UCSD-AML1 (cell line): ENCODE results near the gene MYPN.

Source experiments
- DNase-seq: peaks from one replicate; lab custom pipeline; 2025; ENCODE audit not compliant: unreplicated experiment; lab: John Stamatoyannopoulos, UW

The MYPN gene

DNA sequence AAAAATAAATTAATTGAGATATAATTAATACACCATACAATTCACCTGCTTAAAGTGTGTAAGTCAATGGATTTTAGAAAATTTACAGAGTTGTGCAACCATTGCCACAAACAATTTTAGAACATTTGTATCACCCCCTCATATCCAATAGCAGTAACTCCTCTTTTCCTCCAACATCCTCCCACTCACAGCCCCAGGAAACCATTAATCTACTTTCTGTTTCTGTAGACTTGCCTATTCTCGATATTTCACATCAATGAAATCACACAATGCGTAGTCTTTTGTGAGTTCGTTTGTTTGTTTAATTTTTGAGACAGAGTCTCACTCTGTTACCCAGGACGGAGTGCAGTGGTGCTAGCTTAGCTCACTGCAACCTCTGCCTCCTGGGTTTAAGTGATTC is 20.5 kb upstream of the MYPN start:
- DNase-seq, result no peak

DNA sequence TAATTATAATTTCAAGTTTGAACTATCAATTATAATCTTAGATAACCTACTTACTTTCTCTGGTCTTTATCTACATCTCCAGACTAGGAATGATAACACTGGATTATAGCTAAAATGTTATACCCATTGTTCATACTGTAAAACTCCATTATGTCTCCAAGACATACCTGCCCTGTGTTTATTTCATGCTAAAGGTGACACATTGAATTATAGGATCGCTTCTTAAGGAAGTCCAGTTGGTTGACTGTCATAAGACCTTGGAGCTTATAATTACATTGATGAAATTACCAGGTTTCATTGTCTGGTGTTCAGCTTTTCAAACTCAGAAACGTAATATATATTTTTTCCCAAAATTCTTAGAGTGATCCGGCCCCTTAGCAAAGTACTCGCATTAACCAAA is 18.7 kb upstream of the MYPN start:
- no peak for DNase-seq

DNA sequence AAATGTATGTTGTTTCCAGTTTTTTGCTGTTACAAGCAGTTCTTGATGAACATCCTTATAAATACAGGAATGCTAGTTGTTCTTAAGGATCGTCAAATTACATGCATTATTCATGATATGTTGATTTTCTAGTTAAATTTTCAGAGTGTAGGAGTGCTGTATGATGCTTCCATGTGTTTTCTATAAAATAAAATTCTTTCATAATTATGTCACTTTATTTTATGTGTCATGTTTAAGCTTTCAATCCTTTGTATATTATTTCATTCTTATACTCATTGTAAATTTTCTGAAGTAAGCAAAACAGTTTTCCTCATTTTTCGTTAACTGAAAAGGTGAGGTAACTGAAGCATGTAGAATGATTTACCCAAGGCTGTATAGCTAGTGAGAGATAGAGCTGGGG is 16.8 kb upstream of the MYPN start:
- DNase-seq, result no peak

- no peak for DNase-seq
Observed at GRCh38 chr10:68095153-68095552, 14.1 kb upstream of the MYPN start.

- no peak for DNase-seq
Observed at GRCh38 chr10:68096913-68097516, 12.3 kb upstream of the MYPN start.

DNA sequence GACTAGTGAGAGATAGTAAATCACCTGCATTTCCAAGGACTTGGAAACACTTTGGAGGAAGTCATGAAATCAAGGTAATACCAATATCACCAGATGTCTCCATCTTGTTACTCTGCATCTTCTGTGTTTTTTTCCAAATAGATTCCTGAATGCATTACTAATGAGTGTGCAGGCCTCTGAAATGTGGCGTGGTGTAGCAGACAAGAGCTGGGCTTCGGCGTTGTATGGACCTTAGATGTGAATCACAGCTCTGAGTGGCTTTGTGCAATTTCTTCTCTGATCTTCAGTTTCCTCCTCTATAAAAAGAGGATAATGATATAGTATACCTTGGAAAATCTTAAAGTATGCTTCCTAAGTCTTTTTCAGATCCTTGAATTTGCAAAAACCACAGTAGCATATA is 9.6 kb upstream of the MYPN start:
- no peak for DNase-seq

DNA sequence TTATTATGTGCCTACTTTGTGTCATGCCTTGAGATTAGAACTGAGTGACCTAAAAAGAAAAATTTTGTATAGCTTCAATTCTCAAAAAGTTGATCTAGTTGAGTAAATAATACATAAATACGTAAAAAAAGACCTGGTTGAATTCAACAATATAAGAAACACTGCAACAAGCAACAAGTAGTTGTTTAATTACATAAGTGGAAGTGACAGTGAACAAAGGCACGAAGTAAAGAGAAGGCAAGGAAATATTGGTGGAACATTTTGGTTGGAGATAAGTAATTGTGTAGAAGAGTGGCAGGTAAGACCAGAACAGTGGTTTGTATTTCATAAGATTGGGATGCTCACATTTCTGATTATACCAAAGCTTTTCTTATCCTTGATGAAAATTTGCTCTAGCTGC is 8.2 kb upstream of the MYPN start:
- no peak for DNase-seq

DNA sequence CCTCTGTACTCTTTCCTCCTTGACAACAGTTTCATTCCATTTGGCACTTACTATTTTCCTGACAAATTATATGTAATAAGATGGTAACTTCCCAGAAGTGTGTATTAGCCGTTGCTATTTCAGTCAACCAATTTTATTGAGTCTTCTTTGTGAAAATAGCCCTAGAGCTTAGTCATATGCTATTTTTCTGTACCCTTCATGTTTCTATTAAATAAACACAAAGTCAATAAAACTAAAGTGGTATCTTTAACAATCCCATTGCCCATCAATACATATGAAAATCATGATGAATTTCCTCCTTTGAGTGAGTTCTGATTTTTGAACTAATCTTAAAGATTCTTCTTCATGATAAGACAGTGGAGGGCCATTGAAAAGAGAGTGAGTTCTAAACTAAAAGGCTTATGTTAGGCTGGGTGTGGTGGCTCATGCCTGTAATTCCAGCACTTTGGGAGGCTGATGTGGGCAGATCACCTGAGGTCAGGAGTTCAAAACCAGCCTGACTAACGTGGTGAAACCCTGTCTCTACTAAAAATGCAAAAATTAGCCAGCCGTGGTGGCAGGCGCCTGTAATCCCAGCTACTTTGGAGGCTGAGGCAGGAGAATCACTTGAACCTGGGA is 5.9 kb upstream of the MYPN start:
- DNase-seq, result no peak

GRCh38 chr10:68103901-68104300 is 5.4 kb upstream of the MYPN start:
- DNase-seq, result no peak

DNA sequence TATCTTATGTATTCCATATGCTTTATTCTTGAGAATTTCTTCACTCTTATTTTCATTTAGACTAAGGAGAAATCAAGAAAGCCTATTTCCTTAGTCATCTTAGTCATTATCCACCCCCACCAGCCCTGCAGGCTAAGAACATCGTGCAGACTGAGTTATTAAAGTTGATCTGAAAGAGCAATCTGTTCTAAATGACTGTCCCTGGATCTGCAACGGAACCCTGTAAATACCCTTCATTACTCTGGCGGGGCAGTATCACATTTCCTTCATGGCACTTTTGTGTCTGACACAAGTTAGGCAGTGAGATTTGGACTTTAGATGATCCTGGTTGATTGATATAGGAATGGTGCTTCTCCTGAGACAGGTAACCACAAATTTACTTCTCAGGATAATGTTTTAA is 3.5 kb upstream of the MYPN start:
- DNase-seq, result no peak

DNA sequence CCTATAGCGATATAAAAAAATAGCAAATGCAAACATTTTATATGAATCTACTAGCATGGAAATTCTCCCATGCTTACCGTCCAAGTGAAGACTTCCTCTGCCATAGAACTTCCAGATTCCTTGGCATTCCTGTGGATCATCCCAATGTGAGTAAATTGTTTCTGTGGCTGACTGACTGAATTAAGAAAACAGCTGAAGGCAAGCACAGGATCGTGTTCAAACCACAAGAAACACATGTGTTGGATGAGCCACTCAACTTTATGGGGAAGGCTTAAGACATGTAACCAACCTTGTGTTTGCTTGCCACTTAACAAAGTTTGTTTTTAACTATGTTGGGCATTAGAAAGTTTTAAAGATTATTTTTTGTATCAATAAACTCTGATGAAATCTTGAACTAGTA is 2.6 kb upstream of the MYPN start:
- no peak for DNase-seq

GRCh38 chr10:68107651-68108050 is 1.6 kb upstream of the MYPN start:
- no peak for DNase-seq

- no peak for DNase-seq
Observed at GRCh38 chr10:68108051-68108450, 1.2 kb upstream of the MYPN start.

GRCh38 chr10:68108653-68109052 is 635 bp upstream of the MYPN start:
- DNase-seq, result no peak

GRCh38 chr10:68110027-68110426 is 739 bp downstream of the MYPN start:
- no peak for DNase-seq

DNA sequence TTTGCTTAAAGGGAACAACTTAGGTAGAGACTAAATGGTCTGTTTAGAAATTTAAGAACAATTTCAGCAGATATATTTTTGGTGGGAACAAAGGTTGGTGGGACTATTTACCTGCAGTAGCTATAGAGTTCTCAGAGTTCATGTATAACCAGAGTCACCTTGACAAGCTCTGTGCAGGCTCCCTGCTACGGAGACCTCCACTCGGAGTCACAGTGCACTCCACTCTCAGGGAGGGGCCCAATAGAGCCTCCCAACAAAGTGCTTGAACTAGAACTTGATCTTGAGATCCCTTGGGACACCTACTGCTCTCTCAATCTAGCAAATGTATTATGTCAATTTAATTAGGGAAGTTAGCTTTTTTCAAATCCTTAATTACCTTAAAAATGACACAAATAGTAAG is 2.3 kb downstream of the MYPN start:
- DNase-seq, result no peak

GRCh38 chr10:68112837-68113236 is 3.5 kb downstream of the MYPN start:
- DNase-seq, result no peak

GRCh38 chr10:68118657-68119056 is 9.4 kb downstream of the MYPN start:
- DNase-seq, result no peak

GRCh38 chr10:68121020-68121743 is 11.9 kb downstream of the MYPN start:
- no peak for DNase-seq

GRCh38 chr10:68121852-68122251 is 12.6 kb downstream of the MYPN start:
- DNase-seq, result no peak

DNA sequence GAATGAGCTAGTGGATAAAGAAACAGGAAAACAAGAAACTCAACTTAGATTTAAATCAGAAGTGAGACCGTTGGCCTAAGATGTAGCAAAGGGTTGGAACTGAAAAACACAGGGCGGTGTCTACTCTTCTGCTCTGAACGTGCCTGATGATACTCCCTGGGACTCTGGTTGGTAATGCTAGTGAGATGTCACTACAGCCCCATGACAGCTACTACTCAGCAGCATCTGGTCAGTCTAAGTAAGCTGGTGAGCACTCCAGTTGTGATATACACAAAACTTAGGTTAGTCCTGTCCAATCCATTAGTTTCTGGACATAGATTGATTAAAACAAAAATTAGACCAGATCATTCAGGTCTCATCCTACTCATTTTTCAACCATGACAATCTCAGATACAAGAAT is 15.4 kb downstream of the MYPN start:
- DNase-seq, result no peak

- no peak for DNase-seq
Observed at GRCh38 chr10:68125772-68126171, 16.5 kb downstream of the MYPN start.

- DNase-seq, result no peak
Observed at GRCh38 chr10:68128015-68128414, 18.7 kb downstream of the MYPN start.
